MCF 10A (cell line): Measurements from ENCODE around the gene LRRC36. TPM values are rescaled to one million over a fixed set of nuclear protein-coding genes. Genes with fewer than 3 reads are reported as not detected.

Source experiments
- BruUV-seq: library from RNA; stranded (reverse); fragments of 400-500 nt; replicated peaks from 2 replicates; lab custom pipeline; 2021; lab: Mats Ljungman, UMichigan
- CTCF ChIA-PET: fragments of 300-600 bp; sonication (Branson Sonifier 250); formaldehyde crosslinking; extraction: SDS; loops from one replicate; lab custom pipeline; 2021; ENCODE audit warnings: antibody characterized with exemption, inconsistent platforms; lab: Yijun Ruan, JAX
- POLR2A ChIA-PET: fragments of 300-600, 350-650 bp; sonication (Branson Sonifier 250); formaldehyde crosslinking; extraction: SDS; loops from one replicate; lab custom pipeline; 2020; ENCODE audit warnings: antibody characterized with exemption, inconsistent platforms; lab: Yijun Ruan, JAX
- DNase-seq: peaks from one replicate; pipeline ENCODE4 v3.0.0-alpha.2; 2018; ENCODE audit not compliant: unreplicated experiment
- H3K27ac Mint-ChIP-seq: one replicate; pipeline ENCODE4 v1.8.0; 2022; ENCODE audit warnings: mild to moderate bottlenecking, low read depth, mixed read lengths; ENCODE audit not compliant: unreplicated experiment
- H3K27me3 Mint-ChIP-seq: one replicate; pipeline ENCODE4 v1.8.0; 2022; ENCODE audit warnings: mixed read lengths; ENCODE audit not compliant: insufficient read depth, unreplicated experiment
- H3K36me3 Mint-ChIP-seq: one replicate; pipeline ENCODE4 v1.8.0; 2022; ENCODE audit warnings: mild to moderate bottlenecking, moderate library complexity, mixed read lengths; ENCODE audit not compliant: insufficient read depth, unreplicated experiment
- H3K4me1 Mint-ChIP-seq: one replicate; pipeline ENCODE4 v1.8.0; 2022; ENCODE audit warnings: mixed read lengths; ENCODE audit not compliant: insufficient read depth, unreplicated experiment
- H3K4me3 Mint-ChIP-seq: one replicate; pipeline ENCODE4 v1.8.0; 2022; ENCODE audit warnings: mild to moderate bottlenecking, moderate library complexity, mixed read lengths; ENCODE audit not compliant: unreplicated experiment
- H3K9me3 Mint-ChIP-seq: one replicate; pipeline ENCODE4 v1.8.0; 2022; ENCODE audit warnings: mixed read lengths; ENCODE audit not compliant: unreplicated experiment
- CTCF ChIP-seq: fragments of 200-600 bp; IDR thresholded peaks from one replicate; pipeline ENCODE4 v1.8.0; 2022; ENCODE audit warnings: antibody characterized with exemption, mild to moderate bottlenecking; ENCODE audit not compliant: unreplicated experiment
- intact Hi-C: fragments of 100-400 bp; cut with micrococcal nuclease; formaldehyde crosslinking; loops from 2 replicates; pipeline ENCODE4 v1.14.1; 2022
- total RNA-seq: library from RNA; stranded (reverse); gene quantifications from 2 replicates; pipeline ENCODE4 v1.2.3, GENCODE V29; 2022

LRRC36 gene
- total RNA-seq, 1 experiment from 2014 or later = not detected

- no peak for TF ChIP-seq CTCF
- POLR2A ChIA-PET = no interaction called here
These were observed 65.9 kb downstream of the LRRC36 start for GRCh38 chr16:67392301-67393059.

GRCh38 chr16:67393111-67393787 is 66.6 kb downstream of the LRRC36 start, which contains the start of gene TPPP3:
Gene TPPP3 (minus strand): TSS chr16:67393498. CDS start chr16:67391111, 2,387 bp downstream.
- intact Hi-C loops = no loop called here
- Mint-ChIP-seq H3K27ac (peak within 1 kb of the TSS; percentile 44), H3K9me3 (no peaks in the 10 kb centered on the region), H3K4me1 (peaks cover 14% of the 10 kb centered on the region), H3K27me3 (no peaks in the 10 kb centered on the region), H3K36me3 (no peaks in the 10 kb centered on the region), H3K4me3 (no peak within 1 kb of the TSS)
- POLR2A ChIA-PET = no interaction called here
- BruUV-seq = no TSS peak
- DNase-seq = no peak
- CTCF ChIA-PET = interaction anchor here (0.6 to 0.7 kb wide), 2 partner anchors 34 to 400 kb away, joined by 3 read pairs; no protein-coding TSS in a partner anchor
- no peak for TF ChIP-seq CTCF

More at GRCh38 chr16:67392301-67393059, 65.9 kb downstream of the LRRC36 start:
- intact Hi-C loops = no loop called here
- H3K9me3 Mint-ChIP-seq = no peaks in the 10 kb centered on the region
- no peak overlapping the region for H3K4me3 Mint-ChIP-seq
- H3K27ac Mint-ChIP-seq = peak overlapping the region; percentile 44
- H3K36me3 Mint-ChIP-seq = no peaks in the 10 kb centered on the region
- peaks cover 14% of the 10 kb centered on the region for H3K4me1 Mint-ChIP-seq
- H3K27me3 Mint-ChIP-seq = no peaks in the 10 kb centered on the region
- no TSS peak for BruUV-seq
- DNase-seq = no peak
- CTCF ChIA-PET = interaction anchor here (0.6 to 0.7 kb wide), 2 partner anchors 35 to 399 kb away, joined by 3 read pairs; no protein-coding TSS in a partner anchor

GRCh38 chr16:67393788-67394154 is 67.2 kb downstream of the LRRC36 start:
- DNase-seq = no peak
- Mint-ChIP-seq H3K27ac (no peak overlapping the region), H3K9me3 (no peaks in the 10 kb centered on the region), H3K36me3 (no peaks in the 10 kb centered on the region), H3K4me1 (peaks cover 14% of the 10 kb centered on the region), H3K4me3 (no peak overlapping the region), H3K27me3 (no peaks in the 10 kb centered on the region)
- no peak for TF ChIP-seq CTCF
- BruUV-seq = no TSS peak
- intact Hi-C loops = no loop called here
- ChIA-PET POLR2A (no interaction called here), CTCF (no interaction called here)
